ENCODE data around the gene ACTR1B.
"Not testable (repeated sequence)": the region's sequence is repeated elsewhere in the genome, so short reads cannot be mapped to it uniquely, and the experiment has no call there.

The ACTR1B gene

GRCh38 chr2:97678298-97678697 lies 14.5 kb upstream of the ACTR1B start:
- no peak overlapping the region for H3K27ac ChIP-seq
- no peak for TF ChIP-seq CTCF (conservative IDR thresholded peaks at IDR 0.05)

DNA sequence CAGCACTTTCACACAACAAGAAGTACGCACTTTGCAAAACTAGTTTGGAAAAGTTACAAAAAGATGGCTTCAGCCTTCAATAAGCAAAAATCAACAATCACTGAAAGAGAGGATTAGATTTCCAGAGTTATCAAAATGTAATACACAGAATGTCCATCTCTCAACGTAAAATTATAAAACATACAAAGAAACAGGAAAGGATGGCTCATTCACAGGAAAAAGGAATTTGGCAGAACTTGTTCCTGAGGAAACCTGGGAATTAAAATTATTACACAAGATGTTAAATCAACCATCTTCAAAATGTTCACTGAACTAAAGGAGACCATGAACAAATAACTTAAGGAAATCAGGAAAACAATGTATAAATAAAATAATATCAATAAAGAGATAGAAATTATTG lies 13.6 kb upstream of the ACTR1B start:
- no peak for TF ChIP-seq CTCF (conservative IDR thresholded peaks at IDR 0.05)
- no peak overlapping the region for H3K27ac ChIP-seq

DNA sequence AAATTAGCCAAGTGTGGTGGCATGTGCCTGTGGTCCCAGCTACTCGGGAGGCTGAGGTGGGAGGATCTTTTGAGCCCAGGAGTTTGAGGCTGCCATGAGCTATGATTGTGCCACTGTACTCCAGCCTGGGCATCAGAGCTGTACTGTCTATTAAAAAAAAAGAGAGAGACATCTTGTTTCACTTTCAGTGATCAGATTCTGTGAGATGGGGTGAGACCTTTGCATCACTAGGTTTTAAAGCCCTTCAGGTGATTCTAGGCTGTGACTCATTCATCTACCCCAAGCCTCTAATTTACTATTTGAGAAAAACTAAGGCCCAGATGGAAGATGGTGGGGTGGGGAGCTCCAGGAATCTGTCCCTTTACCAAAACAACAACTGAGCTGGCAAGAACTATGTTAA lies 12.8 kb upstream of the ACTR1B start:
- no peak for TF ChIP-seq CTCF (conservative IDR thresholded peaks at IDR 0.05)
- H3K27ac ChIP-seq, result no peak overlapping the region

- TF ChIP-seq CTCF (conservative IDR thresholded peaks at IDR 0.05), result no peak
- H3K27ac ChIP-seq, result no peak overlapping the region
These were observed 11.7 kb upstream of the ACTR1B start for GRCh38 chr2:97675430-97676113.

DNA sequence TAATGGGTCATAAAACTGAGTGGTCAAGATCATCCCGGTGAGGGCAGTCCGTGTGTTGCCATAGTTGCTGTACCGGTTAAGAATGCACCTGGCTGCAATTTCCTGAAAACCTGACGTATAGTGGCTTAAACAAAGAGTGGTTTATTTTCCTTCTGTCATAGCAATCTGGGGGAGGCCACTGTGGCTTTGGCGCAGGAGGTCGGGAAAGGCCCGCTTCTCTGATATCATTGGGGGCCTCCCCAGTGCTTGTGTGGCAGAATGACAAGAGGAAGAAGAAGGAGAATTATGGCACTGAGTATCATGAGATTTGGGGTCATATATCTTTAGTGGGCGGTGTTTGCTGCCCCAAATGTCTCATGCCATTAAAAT lies 10.1 kb upstream of the ACTR1B start:
- TF ChIP-seq CTCF (conservative IDR thresholded peaks at IDR 0.05), result no peak
- no peak overlapping the region for H3K27ac ChIP-seq

GRCh38 chr2:97673182-97673914 lies 9.5 kb upstream of the ACTR1B start:
- TF ChIP-seq CTCF (conservative IDR thresholded peaks at IDR 0.05), result no peak
- no peak overlapping the region for H3K27ac ChIP-seq

DNA sequence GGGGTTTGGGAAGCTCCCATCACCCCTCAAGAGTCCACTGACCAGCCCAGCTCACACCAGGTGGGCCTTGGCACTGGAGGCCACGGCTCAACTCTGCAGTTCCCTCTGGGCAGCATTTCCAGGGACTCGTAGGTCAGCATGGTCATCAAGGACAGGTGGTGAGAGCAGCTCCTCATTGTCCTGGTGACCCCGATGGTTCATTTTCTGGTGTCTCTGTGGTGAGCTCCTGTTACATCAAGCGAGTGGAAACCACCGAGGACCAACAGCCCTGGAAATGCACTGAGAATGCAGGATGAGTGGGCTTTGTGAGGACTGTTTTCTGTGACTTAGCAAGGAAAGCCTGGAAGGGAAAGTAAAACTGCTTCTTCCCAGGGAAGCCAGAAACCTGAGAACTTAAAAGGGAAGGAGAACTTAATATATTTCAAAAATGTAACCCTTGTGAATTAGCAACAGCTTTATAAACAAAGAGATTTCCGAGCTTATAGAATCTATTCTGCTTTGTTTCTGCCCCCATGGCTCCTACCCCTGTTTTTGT lies 8.8 kb upstream of the ACTR1B start:
- H3K27ac ChIP-seq, result not testable (repeated sequence)

- H3K27ac ChIP-seq, result no peak overlapping the region
- no peak for TF ChIP-seq CTCF (conservative IDR thresholded peaks at IDR 0.05)
These were observed 7.7 kb upstream of the ACTR1B start for GRCh38 chr2:97671526-97671925.
